SK-MEL-5 (cell line): ENCODE data around the gene NNT. TPM values are rescaled to one million over a fixed set of nuclear protein-coding genes. Genes with fewer than 3 reads are reported as not detected.
A peak's percentile ranks its signal among the peaks of the same experiment; 100 is the strongest.
"Not testable (repeated sequence)": the region's sequence is repeated elsewhere in the genome, so short reads cannot be mapped to it uniquely, and the experiment has no call there.

Experiments used
- DNase-seq: peaks from one replicate; pipeline ENCODE4 v3.0.0-alpha.2; 2016; ENCODE audit warnings: low read depth, low spot score
- in situ Hi-C: cut with HindIII; loops from 2 replicates; pipeline ENCODE4 v1.10.0; 2016; ENCODE audit warnings: low sequenced_read_pairs, high pct_unique_total_duplicates, low pct_unique_long_range_greater_than_20kb
- total RNA-seq: library from RNA; depleted of rRNA; stranded (reverse); fragments of >200 nt; shearing (Covaris generic); gene quantifications from 2 replicates; pipeline ENCODE4 v1.2.3, GENCODE V29; 2014

The NNT gene
- total RNA-seq, 1 experiment from 2014 or later, result 158 TPM

DNA sequence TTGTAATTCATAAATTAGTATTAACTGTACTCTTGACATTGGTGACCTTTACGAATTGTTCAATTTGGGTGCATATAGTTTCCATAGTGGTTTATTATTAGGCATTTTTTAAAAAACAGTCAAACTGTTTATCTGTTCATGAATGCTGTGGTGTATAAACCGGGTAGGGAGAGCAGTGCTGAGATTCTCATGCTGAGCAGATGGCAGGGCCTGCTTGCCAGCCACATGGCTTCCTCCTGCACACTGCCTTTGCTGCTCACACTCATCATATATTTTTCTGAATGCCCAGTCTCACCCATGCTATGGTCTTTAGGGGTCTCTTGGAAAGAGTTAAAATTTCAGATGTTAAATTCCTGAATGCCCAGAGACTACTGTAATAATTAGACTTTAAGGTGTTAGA is 40.8 kb downstream of the NNT start:
- in situ Hi-C loops, result no loop called here
- no peak for DNase-seq

DNA sequence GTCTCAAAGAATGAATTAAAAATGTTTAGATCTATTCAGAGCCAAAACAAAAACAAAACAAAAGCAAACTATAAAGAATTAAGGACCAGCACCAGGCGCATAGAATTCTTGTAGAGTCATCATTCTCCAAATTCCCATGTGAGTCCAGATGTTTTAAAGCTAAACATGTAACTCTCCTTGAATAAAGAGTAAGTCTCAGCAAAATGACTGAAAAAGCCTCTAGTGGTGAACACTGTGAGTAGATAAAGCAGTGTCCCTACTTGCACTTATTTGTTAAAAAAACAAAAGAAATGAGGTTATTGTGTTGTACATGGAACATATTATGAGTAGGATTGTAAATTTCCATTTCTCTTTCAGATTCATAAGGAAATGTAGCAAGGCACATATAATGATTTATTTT is 44.0 kb downstream of the NNT start:
- in situ Hi-C loops, result no loop called here
- peak; percentile 40 for DNase-seq

DNA sequence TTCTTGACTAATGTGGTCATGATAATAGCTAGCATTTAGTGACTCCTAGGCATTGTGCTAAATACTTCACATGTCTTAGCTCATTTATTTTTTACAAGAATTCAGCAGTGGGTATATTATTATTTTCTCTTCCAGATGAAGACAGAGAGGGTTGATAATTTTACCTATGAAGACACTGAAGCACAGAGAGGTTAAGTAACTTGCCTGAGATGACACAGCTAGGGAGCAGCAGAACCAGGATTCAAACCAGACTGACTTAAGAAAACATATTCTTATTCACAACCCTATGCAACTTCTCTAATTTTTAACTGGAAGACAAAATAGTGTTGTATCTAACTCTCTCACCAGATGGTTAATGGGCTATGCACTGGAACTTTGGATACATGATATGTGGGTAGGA is 44.8 kb downstream of the NNT start:
- in situ Hi-C loops, result no loop called here
- DNase-seq, result no peak

DNA sequence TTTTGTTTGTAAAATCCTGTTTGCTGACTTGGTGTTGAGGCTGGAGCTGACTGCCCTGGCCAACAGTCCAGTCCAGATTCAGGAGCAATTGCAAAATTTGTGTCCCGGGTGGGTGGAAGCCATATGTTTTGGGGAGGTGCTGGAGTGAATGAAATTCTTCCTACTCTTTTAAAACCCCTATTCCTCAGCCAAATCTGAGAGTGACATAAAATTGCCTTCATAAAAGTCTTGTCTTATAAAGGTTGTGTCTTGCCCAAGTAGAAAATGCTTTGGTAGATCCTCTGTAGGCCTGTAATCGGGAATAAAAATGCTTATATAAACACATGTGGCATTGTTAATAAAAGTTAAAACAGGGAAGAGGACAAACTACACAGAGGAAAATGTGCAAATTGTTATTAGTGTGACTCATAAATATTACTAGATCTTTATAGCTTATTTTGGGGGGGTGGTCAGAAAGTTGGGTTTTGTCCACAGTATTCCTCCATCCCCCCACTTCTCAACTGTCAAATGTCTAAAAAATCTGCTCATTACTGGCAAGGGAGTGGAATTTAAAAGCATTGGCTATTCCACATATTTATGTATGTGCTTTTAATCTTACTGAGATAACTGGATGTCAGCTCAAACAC is 45.6 kb downstream of the NNT start:
- in situ Hi-C loops, result no loop called here
- DNase-seq, result no peak

DNA sequence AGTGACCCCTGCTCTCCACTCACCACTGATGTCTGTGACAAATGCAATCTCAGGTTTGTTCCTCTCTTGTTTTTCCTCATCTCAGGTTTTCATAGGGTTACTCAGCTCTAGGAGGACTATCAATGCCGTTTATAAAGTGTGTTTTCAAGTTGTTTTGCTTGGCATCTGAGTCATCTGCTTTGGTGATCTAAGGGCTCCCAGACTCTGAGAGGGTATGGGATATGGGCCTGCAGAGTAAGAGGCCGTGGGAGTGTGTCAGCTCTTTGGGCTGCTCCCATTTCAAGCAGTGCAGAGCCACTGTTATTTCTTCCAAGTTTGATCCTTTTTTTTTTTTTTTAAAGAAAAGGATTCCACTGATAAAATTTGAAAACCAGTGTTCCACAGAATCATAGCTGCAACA is 46.3 kb downstream of the NNT start:
- DNase-seq, result no peak
- in situ Hi-C loops, result no loop called here

DNA sequence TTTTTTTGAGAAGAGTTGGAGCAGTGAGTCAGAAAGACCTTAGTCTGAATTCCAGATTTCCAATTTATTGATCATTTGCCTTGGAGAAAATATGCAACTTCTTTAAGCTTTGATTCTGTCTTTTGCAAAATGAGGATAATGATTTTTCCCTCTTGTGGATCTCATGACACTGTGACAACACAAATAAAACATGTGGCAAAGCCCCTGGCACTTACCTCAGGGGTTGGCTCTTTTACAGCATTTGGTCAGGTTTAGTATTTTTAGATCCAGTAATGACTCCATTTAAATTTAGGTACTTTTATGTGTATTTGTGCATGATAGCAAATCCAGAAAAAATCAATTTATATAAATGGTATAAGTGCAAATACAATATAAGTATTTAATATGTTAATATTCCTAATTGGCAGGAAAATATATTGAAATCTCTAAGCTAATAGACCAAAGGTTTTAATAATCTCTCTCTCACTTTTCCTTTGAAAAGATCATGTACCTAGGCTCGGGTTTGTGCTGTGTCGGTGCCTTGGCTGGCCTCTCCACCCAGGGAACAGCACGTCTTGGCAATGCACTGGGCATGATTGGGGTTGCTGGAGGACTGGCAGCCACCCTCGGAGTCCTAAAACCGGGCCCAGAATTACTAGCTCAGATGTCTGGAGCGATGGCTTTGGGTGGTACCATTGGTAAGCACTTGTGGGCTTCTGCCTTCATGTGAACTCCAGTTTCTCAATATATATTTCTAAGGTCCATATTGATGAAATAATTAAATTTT is 49.7 kb downstream of the NNT start:
- DNase-seq, result no peak
- in situ Hi-C loops, result no loop called here

DNA sequence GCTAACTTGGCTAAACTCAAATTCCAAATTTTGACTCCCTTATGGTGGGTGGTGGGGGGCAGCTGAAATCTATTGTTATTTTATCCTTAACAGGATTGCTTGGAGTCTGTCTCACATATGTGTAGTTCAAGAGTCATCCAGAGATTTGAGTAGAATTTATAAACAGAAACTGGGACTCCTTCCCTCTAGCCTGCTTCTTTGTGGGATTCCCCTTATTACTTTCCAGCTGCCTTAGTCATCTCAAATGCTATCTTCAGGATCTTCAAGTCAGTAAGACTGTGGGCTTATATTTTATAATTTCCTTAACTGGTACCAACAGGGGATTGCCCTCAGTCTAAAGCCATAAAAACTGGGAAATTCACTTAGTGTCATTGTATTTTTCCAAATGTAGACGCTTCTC is 55.5 kb downstream of the NNT start:
- DNase-seq, result no peak
- in situ Hi-C loops, result no loop called here

DNA sequence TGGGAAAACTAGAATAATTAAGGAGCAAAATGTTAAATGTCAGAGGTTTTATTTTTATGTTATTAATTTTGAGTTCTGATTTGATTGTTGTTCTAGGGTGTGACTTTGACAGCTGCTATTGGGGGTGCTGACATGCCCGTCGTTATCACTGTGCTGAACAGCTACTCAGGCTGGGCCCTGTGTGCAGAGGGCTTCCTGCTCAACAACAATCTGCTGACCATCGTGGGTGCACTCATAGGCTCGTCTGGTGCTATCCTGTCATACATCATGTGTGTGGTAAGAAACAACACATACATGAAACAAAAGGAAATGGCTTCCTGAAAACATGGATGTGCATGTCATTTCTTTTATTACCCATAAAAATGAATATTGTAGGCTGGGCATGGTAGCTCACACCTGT is 56.1 kb downstream of the NNT start:
- in situ Hi-C loops, result no loop called here
- no peak for DNase-seq

DNA sequence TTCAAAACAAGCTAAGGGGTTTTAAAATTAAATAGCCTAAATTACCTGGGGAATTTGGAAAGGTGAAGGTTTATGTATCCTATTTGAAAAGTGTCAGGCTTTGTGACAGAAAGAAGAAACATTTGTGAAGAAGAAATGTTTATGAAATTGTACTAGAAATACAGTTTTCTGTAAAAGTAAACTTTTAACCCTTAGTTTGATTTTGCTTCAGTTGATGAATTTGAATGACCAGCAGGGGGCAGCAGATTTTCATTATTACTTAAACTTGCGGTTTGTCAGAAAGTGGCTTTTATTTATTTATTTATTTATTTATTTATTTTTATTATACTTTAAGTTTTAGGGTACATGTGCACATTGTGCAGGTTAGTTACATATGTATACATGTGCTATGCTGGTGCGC is 58.1 kb downstream of the NNT start:
- in situ Hi-C loops, result no loop called here
- DNase-seq, result peak; percentile 76

DNA sequence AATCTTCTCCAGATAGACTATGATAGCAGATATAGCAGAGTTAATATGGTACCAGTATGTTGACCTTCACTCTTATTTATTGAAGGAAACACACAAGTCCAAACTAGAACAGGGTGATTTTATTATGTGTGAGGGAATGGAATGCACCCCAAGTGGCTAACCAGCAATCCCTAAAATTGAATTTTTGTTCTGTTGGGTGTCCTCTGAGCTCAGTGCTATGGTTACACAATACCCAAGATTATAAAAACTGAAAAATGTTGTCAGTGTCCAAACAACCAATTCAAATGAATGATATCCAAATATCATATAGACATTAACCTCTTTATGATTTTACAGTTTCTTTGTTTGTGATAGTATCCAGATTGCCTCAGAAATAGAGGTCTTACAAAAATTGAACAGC is 60.9 kb downstream of the NNT start:
- in situ Hi-C loops, result no loop called here
- no peak for DNase-seq

DNA sequence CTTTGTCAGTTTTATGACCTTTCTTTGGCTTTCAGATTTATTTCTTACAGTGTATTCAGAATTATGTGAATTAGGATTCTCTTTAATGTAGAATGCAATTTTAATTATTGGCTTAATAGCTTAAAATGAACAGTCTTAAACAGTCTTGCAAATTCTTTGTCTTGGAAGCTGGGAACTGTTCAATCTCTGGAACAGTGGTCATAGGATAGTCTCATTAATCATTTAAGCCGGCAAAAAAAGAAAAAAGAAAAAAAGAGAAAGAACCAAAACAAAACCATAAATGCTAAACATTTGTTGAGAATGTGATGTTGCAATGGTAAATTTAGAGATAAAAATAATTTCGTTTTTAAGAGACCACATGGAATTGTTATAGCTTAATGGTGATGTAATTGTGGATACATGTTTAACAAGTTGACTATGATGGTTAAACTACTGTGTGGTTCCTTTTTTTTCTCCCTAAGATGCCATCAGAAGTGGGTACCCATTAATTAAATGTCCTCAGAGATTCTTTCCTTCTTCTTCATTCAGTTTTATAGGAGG is 61.6 kb downstream of the NNT start:
- in situ Hi-C loops, result no loop called here
- DNase-seq, result no peak

DNA sequence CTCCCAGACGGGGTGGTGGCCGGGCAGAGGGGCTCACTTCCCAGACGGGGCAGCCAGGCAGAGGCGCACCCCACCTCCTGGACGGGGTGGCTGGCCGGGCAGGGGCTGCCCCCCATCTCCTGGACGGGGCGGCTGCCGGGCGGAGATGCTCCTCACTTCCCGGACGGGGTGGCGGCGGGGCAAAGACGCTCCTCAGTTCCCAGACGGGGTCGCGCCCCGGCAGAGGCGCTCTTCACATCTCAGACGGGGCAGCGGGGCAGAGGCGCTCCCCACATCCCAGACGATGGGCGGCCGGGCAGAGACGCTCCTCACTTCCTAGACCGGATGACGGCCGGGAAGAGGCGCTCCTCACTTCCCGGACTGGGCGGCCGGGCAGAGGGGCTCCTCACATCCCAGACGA is 62.8 kb downstream of the NNT start:
- DNase-seq, in situ Hi-C loops: not testable (repeated sequence)

DNA sequence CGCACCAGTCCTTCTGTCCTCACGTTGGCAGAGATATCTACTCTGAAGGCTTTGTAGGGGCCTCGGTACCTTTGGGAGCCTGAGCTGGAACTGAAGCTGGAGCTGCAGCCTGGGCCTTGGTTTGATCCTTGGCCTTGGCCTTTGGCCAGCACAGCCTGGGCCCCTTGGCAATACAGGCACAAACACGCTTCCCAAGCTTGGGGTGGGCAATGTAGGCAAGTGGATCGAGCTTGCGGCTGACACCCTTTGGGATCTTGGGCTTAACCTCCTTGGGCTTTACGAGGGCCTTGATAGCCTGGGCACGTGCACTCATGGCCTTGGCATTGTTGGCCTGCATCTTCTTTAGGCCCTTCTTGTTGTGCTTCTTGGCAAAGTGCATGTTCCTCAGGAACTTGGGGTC is 63.7 kb downstream of the NNT start:
- DNase-seq, in situ Hi-C loops: not testable (repeated sequence)

DNA sequence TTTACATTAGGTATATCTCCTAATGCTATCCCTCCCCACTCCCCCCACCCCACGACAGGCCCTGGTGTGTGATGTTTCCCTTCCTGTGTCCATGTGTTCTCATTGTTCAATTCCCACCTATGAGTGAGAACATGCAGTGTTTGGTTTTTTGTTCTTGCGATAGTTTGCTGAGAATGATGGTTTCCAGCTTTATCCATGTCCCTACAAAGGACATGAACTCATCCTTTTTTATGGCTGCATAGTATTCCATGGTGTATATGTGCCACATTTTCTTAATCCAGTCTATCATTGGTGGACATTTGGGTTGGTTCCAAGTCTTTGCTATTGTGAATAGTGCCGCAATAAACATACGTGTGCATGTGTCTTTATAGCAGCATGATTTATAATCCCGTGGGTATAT is 64.4 kb downstream of the NNT start:
- in situ Hi-C loops, DNase-seq: not testable (repeated sequence)

DNA sequence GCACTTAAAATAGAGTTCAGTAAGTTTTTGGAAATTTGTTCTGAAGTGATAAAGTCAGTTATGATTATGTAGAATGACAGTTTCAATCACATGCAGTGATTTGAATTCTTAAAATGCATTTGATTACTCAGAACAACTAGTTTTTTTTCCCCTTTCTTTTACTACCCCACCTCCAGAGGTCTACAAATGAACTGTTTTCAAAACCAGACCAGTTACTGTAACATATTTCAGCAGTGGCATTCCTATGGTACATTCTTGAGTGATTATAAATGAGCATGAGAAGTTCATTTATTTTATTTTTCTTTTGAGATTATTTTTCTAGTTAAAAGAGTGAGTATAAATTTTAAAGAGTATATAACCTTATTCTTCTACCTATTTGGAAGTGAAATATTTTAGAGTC is 71.6 kb downstream of the NNT start:
- no peak for DNase-seq
- in situ Hi-C loops, result no loop called here

DNA sequence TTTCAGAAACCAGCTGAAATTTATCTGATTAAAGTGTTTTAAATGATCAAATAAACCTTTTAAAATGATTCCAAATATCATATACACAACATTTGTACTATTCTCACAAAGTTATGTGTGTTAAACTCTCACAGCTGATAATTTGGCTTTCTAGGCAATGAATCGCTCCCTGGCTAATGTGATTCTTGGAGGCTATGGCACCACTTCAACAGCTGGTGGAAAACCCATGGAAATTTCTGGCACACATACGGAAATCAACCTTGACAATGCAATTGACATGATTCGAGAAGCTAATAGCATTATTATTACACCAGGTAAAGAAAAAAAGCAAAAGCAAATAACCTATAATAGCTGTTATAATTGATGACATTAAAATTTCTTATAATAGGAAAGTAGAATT is 72.4 kb downstream of the NNT start:
- in situ Hi-C loops, result no loop called here
- DNase-seq, result no peak

DNA sequence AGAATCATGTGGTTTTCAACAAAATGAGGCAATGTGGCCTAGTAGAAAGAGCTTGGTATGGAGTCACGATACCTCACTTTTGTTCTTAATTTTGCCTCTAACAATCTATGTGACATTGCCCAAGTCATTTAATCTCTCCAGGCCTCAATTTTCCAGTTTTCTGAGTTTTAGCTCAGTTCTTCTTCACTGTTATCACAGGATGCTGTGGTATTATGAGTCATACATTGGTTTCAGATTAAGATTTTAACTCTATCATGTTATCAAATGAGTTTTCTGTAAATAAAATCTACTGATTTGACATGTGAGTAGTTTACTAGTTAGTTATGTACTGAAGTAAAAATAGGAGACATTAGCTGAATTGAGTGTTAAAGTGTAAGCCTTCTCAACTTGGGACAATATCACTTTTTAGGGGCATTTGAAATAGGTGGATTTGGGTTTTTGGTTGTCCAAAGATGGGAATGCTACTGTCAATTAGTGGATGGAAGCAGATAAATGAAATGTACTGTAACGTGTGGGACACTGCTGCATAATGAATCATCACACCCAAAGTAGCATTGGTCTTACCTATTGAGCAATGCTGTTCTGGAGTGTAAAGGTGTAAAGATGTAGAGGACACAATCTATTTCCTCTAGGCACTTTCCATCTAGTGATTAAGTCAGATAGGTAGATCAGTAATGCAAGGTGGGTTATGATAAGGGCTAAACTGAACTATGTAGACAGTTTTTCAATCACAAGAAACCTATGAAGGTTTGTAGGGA is 73.3 kb downstream of the NNT start:
- no peak for DNase-seq
- in situ Hi-C loops, result no loop called here

DNA sequence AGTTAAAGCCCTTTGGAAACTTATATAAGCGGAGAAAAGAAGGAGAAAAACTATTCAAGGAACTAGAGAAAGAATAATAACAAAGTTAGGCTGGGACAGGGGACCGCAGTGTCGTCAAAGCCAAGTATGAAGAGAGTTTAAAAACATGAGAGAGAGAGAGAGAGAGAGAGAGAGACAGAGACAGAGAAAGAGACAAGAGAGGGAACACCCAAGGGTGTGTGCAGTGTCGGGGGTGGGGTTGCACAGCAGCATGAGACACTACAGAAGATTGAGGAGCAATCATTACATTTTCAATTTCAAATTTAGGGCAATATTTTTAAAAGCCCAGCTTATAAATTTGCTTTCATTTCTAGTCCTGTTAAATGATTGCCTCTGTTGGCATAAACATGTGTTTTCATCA is 74.3 kb downstream of the NNT start:
- DNase-seq, result no peak

DNA sequence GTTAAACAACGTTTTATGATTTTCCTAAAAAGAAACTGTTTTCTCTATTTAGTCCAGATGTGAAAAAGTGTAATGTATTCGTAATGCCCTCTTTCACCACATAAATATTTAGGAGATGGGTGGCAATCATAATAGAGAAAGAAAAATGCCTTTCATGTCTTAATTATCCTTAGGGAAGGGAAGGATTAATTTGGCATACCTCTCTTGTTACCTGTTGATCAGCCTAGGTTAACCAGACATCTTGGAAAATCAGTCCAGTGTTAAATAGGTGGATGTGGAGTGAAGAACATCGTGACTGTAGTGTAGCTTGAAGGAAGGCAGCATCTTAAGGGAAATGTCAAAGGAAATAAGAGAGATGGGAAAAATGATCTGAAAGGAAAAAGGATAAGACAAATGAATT is 76.2 kb downstream of the NNT start:
- DNase-seq, result no peak
- in situ Hi-C loops, result no loop called here

More for the DNA sequence above, 74.3 kb downstream of the NNT start:
- in situ Hi-C loops, result no loop called here
